WTC11 (cell line): ENCODE results near the gene BRME1. TPM values are rescaled to one million over a fixed set of nuclear protein-coding genes. Genes with fewer than 3 reads are reported as not detected.

ENCODE experiments used
- ATAC-seq: fragments of 200-7000 bp; cut with Tn5 transposase; 2 replicates; pipeline ENCODE4 v1.10.0; 2021; ENCODE audit warnings: mild to moderate bottlenecking, moderate library complexity
- CTCF ChIA-PET: fragments of 300-600 bp; sonication (Branson Sonifier 250); formaldehyde crosslinking; loops from one replicate; lab custom pipeline; 2021; ENCODE audit warnings: antibody characterized with exemption; lab: Charles Lee
- POLR2A ChIA-PET: fragments of 350-600 bp; sonication (Branson Sonifier 250); formaldehyde crosslinking; loops from one replicate; lab custom pipeline; 2021; ENCODE audit warnings: antibody characterized with exemption; lab: Charles Lee
- DNase-seq: peaks from one replicate; pipeline ENCODE4 v3.0.0; 2021; ENCODE audit warnings: low spot score
- H3K27ac Mint-ChIP-seq: 2 replicates; pipeline ENCODE4 v1.8.0; 2021; ENCODE audit warnings: mixed read lengths
- H3K27me3 Mint-ChIP-seq: 2 replicates; pipeline ENCODE4 v1.8.0; 2021; ENCODE audit warnings: low read depth, mild to moderate bottlenecking, moderate library complexity, mixed read lengths
- H3K36me3 Mint-ChIP-seq: 2 replicates; pipeline ENCODE4 v1.8.0; 2021; ENCODE audit warnings: mixed read lengths
- H3K4me1 Mint-ChIP-seq: 2 replicates; pipeline ENCODE4 v1.8.0; 2022; ENCODE audit warnings: mixed read lengths
- H3K4me3 Mint-ChIP-seq: 2 replicates; pipeline ENCODE4 v1.8.0; 2021; ENCODE audit warnings: mild to moderate bottlenecking, moderate library complexity, mixed read lengths
- H3K9me3 Mint-ChIP-seq: 2 replicates; pipeline ENCODE4 v1.8.0; 2021; ENCODE audit warnings: mixed read lengths
- ATF2 ChIP-seq: sonication (generic); formaldehyde crosslinking; IDR thresholded peaks from 2 replicates; pipeline ENCODE4 v1.8.1; 2022; ENCODE audit warnings: low read depth, missing genetic modification reagents, borderline replicate concordance
- ATF6 ChIP-seq: sonication (generic); formaldehyde crosslinking; IDR thresholded peaks from 2 replicates; pipeline ENCODE4 v1.8.1; 2023; ENCODE audit warnings: mild to moderate bottlenecking, missing genetic modification reagents
- CTCF ChIP-seq: fragments of 200-600 bp; IDR thresholded peaks from 2 replicates; pipeline ENCODE4 v1.8.0; 2022; ENCODE audit warnings: antibody characterized with exemption
- ELF4 ChIP-seq: sonication (generic); formaldehyde crosslinking; IDR thresholded peaks from 2 replicates; pipeline ENCODE4 v1.8.1; 2022; ENCODE audit warnings: low read depth, mild to moderate bottlenecking, moderate library complexity, missing genetic modification reagents
- HMGA2 ChIP-seq: fragments of 250-450 bp; sonication (Bioruptor Pico); IDR thresholded peaks from 2 replicates; pipeline ENCODE4 v1.4.0; 2021; ENCODE audit warnings: mild to moderate bottlenecking, moderate library complexity
- MYBL2 ChIP-seq: sonication (generic); formaldehyde crosslinking; IDR thresholded peaks from 2 replicates; pipeline ENCODE4 v1.8.1; 2023; ENCODE audit warnings: mild to moderate bottlenecking, moderate library complexity, missing genetic modification reagents
- NFATC4 ChIP-seq: fragments of 250-450 bp; sonication (Bioruptor Pico); IDR thresholded peaks from 2 replicates; pipeline ENCODE4 v1.9.0; 2021; ENCODE audit warnings: mild to moderate bottlenecking
- PRDM15 ChIP-seq: sonication (generic); formaldehyde crosslinking; IDR thresholded peaks from 2 replicates; pipeline ENCODE4 v1.8.0; 2022; ENCODE audit warnings: missing genetic modification reagents
- RELA ChIP-seq: sonication (generic); formaldehyde crosslinking; IDR thresholded peaks from 2 replicates; pipeline ENCODE4 v1.8.1; 2022; ENCODE audit warnings: missing genetic modification reagents, mild to moderate bottlenecking, borderline replicate concordance
- TEAD1 ChIP-seq: sonication (generic); formaldehyde crosslinking; IDR thresholded peaks from 2 replicates; pipeline ENCODE4 v1.8.0; 2022; ENCODE audit warnings: mild to moderate bottlenecking, missing genetic modification reagents
- ZBTB21 ChIP-seq: sonication (generic); formaldehyde crosslinking; IDR thresholded peaks from 2 replicates; pipeline ENCODE4 v1.8.1; 2023; ENCODE audit warnings: mild to moderate bottlenecking, missing genetic modification reagents, borderline replicate concordance
- ZNF232 ChIP-seq: sonication (generic); formaldehyde crosslinking; IDR thresholded peaks from 2 replicates; pipeline ENCODE4 v1.8.0; 2022; ENCODE audit warnings: mild to moderate bottlenecking, missing genetic modification reagents
- ZNF396 ChIP-seq: fragments of 250-450 bp; sonication (Bioruptor Pico); IDR thresholded peaks from 2 replicates; pipeline ENCODE4 v1.8.0; 2021; ENCODE audit warnings: mild to moderate bottlenecking, moderate library complexity, borderline replicate concordance
- ZNF671 ChIP-seq: fragments of 250-450 bp; sonication (Bioruptor Pico); IDR thresholded peaks from 2 replicates; pipeline ENCODE4 v1.8.0; 2021; ENCODE audit warnings: mild to moderate bottlenecking
- total RNA-seq: library from RNA; stranded (reverse); gene quantifications from 3 replicates; pipeline ENCODE4 v1.2.3, GENCODE V29; 2021
- TF ChIP-seq, protein P1 (sequence below): sonication (generic); formaldehyde crosslinking; IDR thresholded peaks from 2 replicates; pipeline ENCODE4 v1.8.0; 2022; ENCODE audit warnings: mild to moderate bottlenecking, missing genetic modification reagents
- TF ChIP-seq, protein P2 (sequence below): sonication (generic); formaldehyde crosslinking; IDR thresholded peaks from 2 replicates; pipeline ENCODE4 v1.8.1; 2023; ENCODE audit warnings: mild to moderate bottlenecking, missing genetic modification reagents, borderline replicate concordance
- TF ChIP-seq, protein P3 (sequence below): sonication (generic); formaldehyde crosslinking; IDR thresholded peaks from 2 replicates; pipeline ENCODE4 v1.8.0; 2022; ENCODE audit warnings: mild to moderate bottlenecking, missing genetic modification reagents
- TF ChIP-seq, protein P4 (sequence below): sonication (generic); formaldehyde crosslinking; IDR thresholded peaks from 2 replicates; pipeline ENCODE4 v1.8.1; 2022; ENCODE audit warnings: mild to moderate bottlenecking, missing genetic modification reagents, moderate library complexity, borderline replicate concordance

Gene BRME1
- total RNA-seq, 1 experiment from 2014 or later, result 5.0 TPM

DNA sequence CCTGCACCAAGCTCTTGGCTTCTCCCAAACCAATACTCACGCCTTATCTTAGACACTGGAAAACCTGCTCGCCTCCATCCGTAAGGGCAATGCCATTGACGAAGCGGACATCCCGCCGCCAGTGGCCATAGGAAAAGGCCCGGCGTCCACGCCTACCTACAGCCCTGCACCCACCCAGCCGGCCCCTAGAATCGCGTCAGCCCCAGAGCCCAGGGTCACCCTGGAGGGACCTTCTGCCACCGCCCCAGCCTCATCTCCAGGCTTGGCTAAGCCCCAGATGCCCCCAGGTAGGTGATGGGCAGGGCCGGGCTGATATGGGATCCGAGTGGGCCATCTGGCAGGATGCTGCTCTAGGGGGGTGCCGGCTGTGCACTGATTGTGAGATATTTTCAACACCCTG lies 7.4 kb upstream of the BRME1 start (continued):
- TF ChIP-seq RELA (CRISPR knock-in tag) (no peak), ZBTB21 (CRISPR knock-in tag) (no peak)
- TF ChIP-seq, protein P1, sequence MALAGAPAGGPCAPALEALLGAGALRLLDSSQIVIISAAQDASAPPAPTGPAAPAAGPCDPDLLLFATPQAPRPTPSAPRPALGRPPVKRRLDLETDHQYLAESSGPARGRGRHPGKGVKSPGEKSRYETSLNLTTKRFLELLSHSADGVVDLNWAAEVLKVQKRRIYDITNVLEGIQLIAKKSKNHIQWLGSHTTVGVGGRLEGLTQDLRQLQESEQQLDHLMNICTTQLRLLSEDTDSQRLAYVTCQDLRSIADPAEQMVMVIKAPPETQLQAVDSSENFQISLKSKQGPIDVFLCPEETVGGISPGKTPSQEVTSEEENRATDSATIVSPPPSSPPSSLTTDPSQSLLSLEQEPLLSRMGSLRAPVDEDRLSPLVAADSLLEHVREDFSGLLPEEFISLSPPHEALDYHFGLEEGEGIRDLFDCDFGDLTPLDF (CRISPR knock-in tag), result no peak

DNA sequence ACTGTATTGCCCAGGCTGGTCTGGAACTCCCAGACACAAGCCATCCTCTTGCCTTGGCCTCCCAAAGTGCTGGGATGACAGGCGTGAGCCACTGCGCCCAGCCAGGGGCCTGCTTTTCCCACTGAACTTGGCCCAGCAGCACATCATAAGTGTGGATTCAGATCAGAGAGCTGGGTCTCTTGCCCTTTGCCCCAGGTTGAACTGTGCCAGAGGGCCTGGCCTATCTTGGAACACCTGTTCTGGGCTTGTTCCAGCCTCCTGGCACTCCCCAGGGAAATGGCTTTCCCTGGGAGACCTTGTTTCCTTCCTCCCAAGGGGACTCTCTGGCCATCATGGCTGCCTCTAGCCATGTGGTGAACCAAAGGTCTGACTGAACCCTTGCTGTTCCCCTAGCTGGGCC lies 3.5 kb upstream of the BRME1 start:
- H3K9me3 Mint-ChIP-seq, result no peaks in the 10 kb centered on the region
- H3K27me3 Mint-ChIP-seq, result peaks cover 15% of the 10 kb centered on the region
- H3K4me1 Mint-ChIP-seq, result peaks cover 9% of the 10 kb centered on the region
- H3K36me3 Mint-ChIP-seq, result peaks cover 21% of the 10 kb centered on the region
- no peak overlapping the region for H3K4me3 Mint-ChIP-seq
- ATAC-seq (no peak), DNase-seq (no peak)
- POLR2A ChIA-PET, result no interaction called here
- no peak overlapping the region for H3K27ac Mint-ChIP-seq
- CTCF ChIA-PET, result interaction anchor here (0.7 kb wide), 1 partner anchor 92 kb away, joined by 3 read pairs; no protein-coding TSS in a partner anchor
- TF ChIP-seq TEAD1, result no peak
- TF ChIP-seq ATF2, result no peak
- no peak for TF ChIP-seq NFATC4 (CRISPR knock-in tag)
- no peak for TF ChIP-seq HMGA2
- TF ChIP-seq, protein P2, sequence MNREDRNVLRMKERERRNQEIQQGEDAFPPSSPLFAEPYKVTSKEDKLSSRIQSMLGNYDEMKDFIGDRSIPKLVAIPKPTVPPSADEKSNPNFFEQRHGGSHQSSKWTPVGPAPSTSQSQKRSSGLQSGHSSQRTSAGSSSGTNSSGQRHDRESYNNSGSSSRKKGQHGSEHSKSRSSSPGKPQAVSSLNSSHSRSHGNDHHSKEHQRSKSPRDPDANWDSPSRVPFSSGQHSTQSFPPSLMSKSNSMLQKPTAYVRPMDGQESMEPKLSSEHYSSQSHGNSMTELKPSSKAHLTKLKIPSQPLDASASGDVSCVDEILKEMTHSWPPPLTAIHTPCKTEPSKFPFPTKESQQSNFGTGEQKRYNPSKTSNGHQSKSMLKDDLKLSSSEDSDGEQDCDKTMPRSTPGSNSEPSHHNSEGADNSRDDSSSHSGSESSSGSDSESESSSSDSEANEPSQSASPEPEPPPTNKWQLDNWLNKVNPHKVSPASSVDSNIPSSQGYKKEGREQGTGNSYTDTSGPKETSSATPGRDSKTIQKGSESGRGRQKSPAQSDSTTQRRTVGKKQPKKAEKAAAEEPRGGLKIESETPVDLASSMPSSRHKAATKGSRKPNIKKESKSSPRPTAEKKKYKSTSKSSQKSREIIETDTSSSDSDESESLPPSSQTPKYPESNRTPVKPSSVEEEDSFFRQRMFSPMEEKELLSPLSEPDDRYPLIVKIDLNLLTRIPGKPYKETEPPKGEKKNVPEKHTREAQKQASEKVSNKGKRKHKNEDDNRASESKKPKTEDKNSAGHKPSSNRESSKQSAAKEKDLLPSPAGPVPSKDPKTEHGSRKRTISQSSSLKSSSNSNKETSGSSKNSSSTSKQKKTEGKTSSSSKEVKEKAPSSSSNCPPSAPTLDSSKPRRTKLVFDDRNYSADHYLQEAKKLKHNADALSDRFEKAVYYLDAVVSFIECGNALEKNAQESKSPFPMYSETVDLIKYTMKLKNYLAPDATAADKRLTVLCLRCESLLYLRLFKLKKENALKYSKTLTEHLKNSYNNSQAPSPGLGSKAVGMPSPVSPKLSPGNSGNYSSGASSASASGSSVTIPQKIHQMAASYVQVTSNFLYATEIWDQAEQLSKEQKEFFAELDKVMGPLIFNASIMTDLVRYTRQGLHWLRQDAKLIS (CRISPR knock-in tag), result no peak
- TF ChIP-seq ATF6 (CRISPR knock-in tag), result no peak
- TF ChIP-seq, protein P3, sequence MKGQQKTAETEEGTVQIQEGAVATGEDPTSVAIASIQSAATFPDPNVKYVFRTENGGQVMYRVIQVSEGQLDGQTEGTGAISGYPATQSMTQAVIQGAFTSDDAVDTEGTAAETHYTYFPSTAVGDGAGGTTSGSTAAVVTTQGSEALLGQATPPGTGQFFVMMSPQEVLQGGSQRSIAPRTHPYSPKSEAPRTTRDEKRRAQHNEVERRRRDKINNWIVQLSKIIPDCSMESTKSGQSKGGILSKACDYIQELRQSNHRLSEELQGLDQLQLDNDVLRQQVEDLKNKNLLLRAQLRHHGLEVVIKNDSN (CRISPR knock-in tag), result no peak
- TF ChIP-seq ELF4, result no peak
- no peak for TF ChIP-seq PRDM15
- TF ChIP-seq CTCF, result no peak
- TF ChIP-seq ZNF232 (CRISPR knock-in tag), result no peak
- no peak for TF ChIP-seq MYBL2
- no peak for TF ChIP-seq ZNF396 (CRISPR knock-in tag)
- no peak for TF ChIP-seq ZNF671 (CRISPR knock-in tag)
- TF ChIP-seq, protein P4, sequence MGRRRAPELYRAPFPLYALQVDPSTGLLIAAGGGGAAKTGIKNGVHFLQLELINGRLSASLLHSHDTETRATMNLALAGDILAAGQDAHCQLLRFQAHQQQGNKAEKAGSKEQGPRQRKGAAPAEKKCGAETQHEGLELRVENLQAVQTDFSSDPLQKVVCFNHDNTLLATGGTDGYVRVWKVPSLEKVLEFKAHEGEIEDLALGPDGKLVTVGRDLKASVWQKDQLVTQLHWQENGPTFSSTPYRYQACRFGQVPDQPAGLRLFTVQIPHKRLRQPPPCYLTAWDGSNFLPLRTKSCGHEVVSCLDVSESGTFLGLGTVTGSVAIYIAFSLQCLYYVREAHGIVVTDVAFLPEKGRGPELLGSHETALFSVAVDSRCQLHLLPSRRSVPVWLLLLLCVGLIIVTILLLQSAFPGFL (CRISPR knock-in tag), result no peak
